K562 (cell line): ENCODE measurements around the gene SLC25A45. TPM values are rescaled to one million over a fixed set of nuclear protein-coding genes. Genes with fewer than 3 reads are reported as not detected.

Source experiments
- CBX3 ChIP-seq, 2 experiments: IDR thresholded peaks; 1 replicate in 1 of 2; 2 replicates in 1 of 2; pipeline ENCODE4 v1.6.1; 2012; ENCODE audit warnings: inconsistent platforms in 2 of 2, low read length in 2 of 2, borderline replicate concordance in 1 of 2, control low read depth in 1 of 2
- CXXC5 ChIP-seq: fragments of 250-450 bp; sonication (Bioruptor Pico); IDR thresholded peaks from 2 replicates; pipeline ENCODE4 v1.8.0; 2022; ENCODE audit warnings: inconsistent platforms, mild to moderate bottlenecking, moderate library complexity
- DMBX1 ChIP-seq: fragments of 250-450 bp; sonication (Bioruptor Pico); IDR thresholded peaks from 2 replicates; pipeline ENCODE4 v1.8.0; 2022; ENCODE audit warnings: inconsistent platforms, mild to moderate bottlenecking, moderate library complexity, borderline replicate concordance
- GTF2A2 ChIP-seq: IDR thresholded peaks from 2 replicates; pipeline ENCODE4 v1.6.1; 2016; ENCODE audit warnings: mild to moderate bottlenecking, missing genetic modification characterization, missing compliant biosample characterization
- IRF1 ChIP-seq: sonication (generic); formaldehyde crosslinking; IDR thresholded peaks from 2 replicates; pipeline ENCODE4 v1.8.0; 2022; ENCODE audit warnings: missing genetic modification reagents, mild to moderate bottlenecking, borderline replicate concordance
- MAFK ChIP-seq: IDR thresholded peaks from 2 replicates; pipeline ENCODE4 v1.6.1; 2011; ENCODE audit warnings: low read length, improper control_type of control experiment
- NCOA6 ChIP-seq: fragments of 450-650 bp; IDR thresholded peaks from 2 replicates; pipeline ENCODE4 v1.6.1; 2017; ENCODE audit warnings: mild to moderate bottlenecking
- RB1 ChIP-seq: fragments of 450-650 bp; IDR thresholded peaks from 2 replicates; pipeline ENCODE4 v1.6.1; 2017; ENCODE audit warnings: low read depth, mild to moderate bottlenecking
- RBM15 ChIP-seq: fragments of 200-400 bp; formaldehyde crosslinking; IDR thresholded peaks from 2 replicates; pipeline ENCODE4 v1.6.1; 2018; ENCODE audit warnings: mild to moderate bottlenecking, low read length, moderate library complexity; ENCODE audit not compliant: insufficient read depth
- ZBTB43 ChIP-seq: sonication (generic); formaldehyde crosslinking; IDR thresholded peaks from 2 replicates; pipeline ENCODE4 v1.8.0; 2023; ENCODE audit warnings: mild to moderate bottlenecking, missing genetic modification reagents
- ZFP36 ChIP-seq: fragments of 150-350 bp; IDR thresholded peaks from 2 replicates; pipeline ENCODE4 v1.6.1; 2018; ENCODE audit warnings: low read length, low read depth; ENCODE audit not compliant: partially characterized antibody
- ZFPM2 ChIP-seq: fragments of 250-450 bp; sonication (Bioruptor Pico); IDR thresholded peaks from 2 replicates; pipeline ENCODE4 v1.5.1; 2022; ENCODE audit warnings: mild to moderate bottlenecking
- ZNF253 ChIP-seq: fragments of 250-450 bp; sonication (Bioruptor Pico); conservative IDR thresholded peaks from 2 replicates; pipeline ENCODE4 v1.6.1; 2021; ENCODE audit warnings: mild to moderate bottlenecking
- ZNF431 ChIP-seq: sonication (generic); formaldehyde crosslinking; IDR thresholded peaks from 2 replicates; pipeline ENCODE4 v1.8.0; 2022; ENCODE audit warnings: mild to moderate bottlenecking, missing genetic modification reagents
- ZNF609 ChIP-seq: sonication (generic); formaldehyde crosslinking; IDR thresholded peaks from 2 replicates; pipeline ENCODE4 v1.8.1; 2023; ENCODE audit warnings: missing genetic modification reagents, mild to moderate bottlenecking, borderline replicate concordance
- polyA plus RNA-seq, 8 experiments: library from polyadenylated mRNA; depleted of rRNA in 4 of 8; stranded (reverse) in 5 of 8; unstranded in 3 of 8; fragments of >200 nt; fragmentation: Nextera tagmentation in 2 of 8; fragmentation: Illumina TruSeq in 1 of 8; extraction: Ambion mirVana in 2 of 8; extraction: Trizol in 1 of 8; gene quantifications; 2 replicates each; pipeline versions ENCODE4 v1.2.1 to v1.2.3, GENCODE V29; 2011 to 2014; ENCODE audit warnings: inconsistent platforms in 1 of 8, missing spikeins in 1 of 8
- total RNA-seq, 7 experiments: library from RNA; depleted of rRNA in 6 of 7; stranded (reverse); fragments of >200 nt in 6 of 7; fragmentation: Illumina TruSeq in 2 of 7; extraction: Trizol in 2 of 7; gene quantifications; 2 replicates each; pipeline versions ENCODE4 v1.2.1 to v1.2.3, GENCODE V29; 2011 to 2021; ENCODE audit warnings: low replicate concordance in 1 of 7
- TF ChIP-seq, protein P1 (sequence below): sonication (generic); formaldehyde crosslinking; IDR thresholded peaks from 2 replicates; pipeline ENCODE4 v1.8.1; 2023; ENCODE audit warnings: mild to moderate bottlenecking, missing genetic modification reagents, moderate library complexity
- TF ChIP-seq, protein P2 (sequence below): fragments of 450-650 bp; conservative IDR thresholded peaks from 2 replicates; pipeline ENCODE4 v1.6.1; 2016; ENCODE audit warnings: missing genetic modification characterization, low read depth, mild to moderate bottlenecking, control low read depth, missing compliant biosample characterization

Gene SLC25A45
- total and polyA plus RNA-seq, 9 of the 15 experiments (the other 6 are each of a cell fraction or from before 2014, with no cell fraction given), result 0.15 to 2.3 (median 0.68) TPM

- TF ChIP-seq ZNF609 (CRISPR knock-in tag) (no peak), CXXC5 (CRISPR knock-in tag) (0 out of 2 replicates have a peak, but pooled peaks have one; percentile 12), CBX3 (IDR thresholded peaks at IDR 0.05; ENCODE audit: borderline replicate concordance in 1 of 2, low read length in 2 of 2) (0 out of 3 replicates have a peak, but pooled peaks of 1 of the 2 experiments have one; percentile 45), NCOA6 (no peak), IRF1 (CRISPR knock-in tag) (no peak), ZNF431 (CRISPR knock-in tag) (no peak), ZBTB43 (CRISPR knock-in tag) (peak; percentile 87; the same call in 1 of the 2 replicates), ZFP36 (no peak), GTF2A2 (tag) (no peak), RBM15 (no peak), ZNF253 (CRISPR knock-in tag) (peak; percentile 90), RB1 (peak; percentile 14; the same call in 1 of the 2 replicates), DMBX1 (CRISPR knock-in tag) (no peak), MAFK (0 out of 2 replicates have a peak, but pooled peaks have one; percentile 7), ZFPM2 (CRISPR knock-in tag) (0 out of 2 replicates have a peak, but pooled peaks have one; percentile 85)
- TF ChIP-seq, protein P1, sequence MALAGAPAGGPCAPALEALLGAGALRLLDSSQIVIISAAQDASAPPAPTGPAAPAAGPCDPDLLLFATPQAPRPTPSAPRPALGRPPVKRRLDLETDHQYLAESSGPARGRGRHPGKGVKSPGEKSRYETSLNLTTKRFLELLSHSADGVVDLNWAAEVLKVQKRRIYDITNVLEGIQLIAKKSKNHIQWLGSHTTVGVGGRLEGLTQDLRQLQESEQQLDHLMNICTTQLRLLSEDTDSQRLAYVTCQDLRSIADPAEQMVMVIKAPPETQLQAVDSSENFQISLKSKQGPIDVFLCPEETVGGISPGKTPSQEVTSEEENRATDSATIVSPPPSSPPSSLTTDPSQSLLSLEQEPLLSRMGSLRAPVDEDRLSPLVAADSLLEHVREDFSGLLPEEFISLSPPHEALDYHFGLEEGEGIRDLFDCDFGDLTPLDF, result no peak
- TF ChIP-seq, protein P2, sequence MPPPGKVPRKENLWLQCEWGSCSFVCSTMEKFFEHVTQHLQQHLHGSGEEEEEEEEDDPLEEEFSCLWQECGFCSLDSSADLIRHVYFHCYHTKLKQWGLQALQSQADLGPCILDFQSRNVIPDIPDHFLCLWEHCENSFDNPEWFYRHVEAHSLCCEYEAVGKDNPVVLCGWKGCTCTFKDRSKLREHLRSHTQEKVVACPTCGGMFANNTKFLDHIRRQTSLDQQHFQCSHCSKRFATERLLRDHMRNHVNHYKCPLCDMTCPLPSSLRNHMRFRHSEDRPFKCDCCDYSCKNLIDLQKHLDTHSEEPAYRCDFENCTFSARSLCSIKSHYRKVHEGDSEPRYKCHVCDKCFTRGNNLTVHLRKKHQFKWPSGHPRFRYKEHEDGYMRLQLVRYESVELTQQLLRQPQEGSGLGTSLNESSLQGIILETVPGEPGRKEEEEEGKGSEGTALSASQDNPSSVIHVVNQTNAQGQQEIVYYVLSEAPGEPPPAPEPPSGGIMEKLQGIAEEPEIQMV (tag), result no peak
These were observed 44.6 kb upstream of the SLC25A45 start (continued) for GRCh38 chr11:65426839-65427690.
